Mucosa of descending colon (tissue), 3 donors: ENCODE data around the gene SNX30. TPM values are rescaled to one million over a fixed set of nuclear protein-coding genes. Genes with fewer than 3 reads are reported as not detected.

Experiments used
- ATAC-seq: fragments of 200-7000 bp; cut with Tn5 transposase; one replicate; pipeline ENCODE4 v1.9.1; 2020; ENCODE audit warnings: mild to moderate bottlenecking, moderate library complexity
- DNase-seq, 3 donors: peaks; one replicate each; pipeline ENCODE4 v3.0.0-alpha.2; 2020
- H3K36me3 ChIP-seq: fragments of 200-600 bp; one replicate; pipeline ENCODE4 v1.8.0; 2021; ENCODE audit warnings: low read depth, mild to moderate bottlenecking
- H3K4me1 ChIP-seq: fragments of 200-600 bp; one replicate; pipeline ENCODE4 v1.8.0; 2021; ENCODE audit warnings: low read depth, mild to moderate bottlenecking
- H3K4me3 ChIP-seq: fragments of 200-600 bp; one replicate; pipeline ENCODE4 v1.8.0; 2021; ENCODE audit warnings: mild to moderate bottlenecking
- H3K9me3 ChIP-seq: fragments of 200-600 bp; one replicate; pipeline ENCODE4 v1.8.0; 2021; ENCODE audit warnings: mild to moderate bottlenecking
- intact Hi-C, 2 donors: fragments of 100-400 bp; cut with DNase I in 1 of 2; cut with micrococcal nuclease in 1 of 2; formaldehyde crosslinking; loops; one replicate each; pipeline versions ENCODE4 v1.11.0 to v1.11.1; 2022; cut with DNase I, micrococcal nuclease
- total RNA-seq, 3 donors: library from RNA; stranded (reverse); fragmentation: NEBNext Ultra II Directional in 2 of 3; extraction: Animal tissue kit (Norgen Biotek cat#: 25700) in 2 of 3; gene quantifications; one replicate each; pipeline versions ENCODE4 v1.2.1 to v1.2.4, GENCODE V29; 2021 to 2023
- TF ChIP-seq, protein P1 (sequence below): fragments of 200-600 bp; IDR thresholded peaks from one replicate; pipeline ENCODE4 v1.8.0; 2022; ENCODE audit warnings: antibody characterized with exemption, mild to moderate bottlenecking
- donor health status: DM: no; HTN: no; CAD: no; lungs with moderate emphysema.
- donor health status: DM: no; HTN: no; CAD: no.
- donor health status: DM: no; HTN: yes; CAD: no.

Gene SNX30
- total RNA-seq, 3 donors from 2014 or later: 19.0 to 38.6 (median 34.8) TPM

DNA sequence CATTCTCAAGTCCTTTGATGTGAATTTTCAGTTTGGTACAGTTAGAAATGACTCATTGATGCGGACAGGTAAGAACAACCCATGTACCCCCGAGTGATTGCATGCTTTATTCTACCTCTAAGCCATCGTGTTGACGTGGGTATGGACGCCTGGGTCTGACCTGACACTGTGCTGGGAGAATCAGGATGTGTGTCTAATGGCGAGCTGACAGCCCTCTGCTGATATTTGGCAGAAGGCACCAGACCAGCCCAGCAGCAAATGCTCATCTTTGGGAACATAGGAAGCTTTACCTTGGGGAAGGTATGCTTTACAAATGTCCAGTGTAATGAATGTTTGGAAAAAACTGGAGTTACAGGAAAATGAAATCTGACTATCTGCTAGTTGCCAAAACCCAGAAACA, 120.0 kb downstream of the SNX30 start:
- H3K9me3 ChIP-seq: no peaks in the 10 kb centered on the region
- no peaks in the 10 kb centered on the region for H3K4me1 ChIP-seq
- TF ChIP-seq, protein P1, sequence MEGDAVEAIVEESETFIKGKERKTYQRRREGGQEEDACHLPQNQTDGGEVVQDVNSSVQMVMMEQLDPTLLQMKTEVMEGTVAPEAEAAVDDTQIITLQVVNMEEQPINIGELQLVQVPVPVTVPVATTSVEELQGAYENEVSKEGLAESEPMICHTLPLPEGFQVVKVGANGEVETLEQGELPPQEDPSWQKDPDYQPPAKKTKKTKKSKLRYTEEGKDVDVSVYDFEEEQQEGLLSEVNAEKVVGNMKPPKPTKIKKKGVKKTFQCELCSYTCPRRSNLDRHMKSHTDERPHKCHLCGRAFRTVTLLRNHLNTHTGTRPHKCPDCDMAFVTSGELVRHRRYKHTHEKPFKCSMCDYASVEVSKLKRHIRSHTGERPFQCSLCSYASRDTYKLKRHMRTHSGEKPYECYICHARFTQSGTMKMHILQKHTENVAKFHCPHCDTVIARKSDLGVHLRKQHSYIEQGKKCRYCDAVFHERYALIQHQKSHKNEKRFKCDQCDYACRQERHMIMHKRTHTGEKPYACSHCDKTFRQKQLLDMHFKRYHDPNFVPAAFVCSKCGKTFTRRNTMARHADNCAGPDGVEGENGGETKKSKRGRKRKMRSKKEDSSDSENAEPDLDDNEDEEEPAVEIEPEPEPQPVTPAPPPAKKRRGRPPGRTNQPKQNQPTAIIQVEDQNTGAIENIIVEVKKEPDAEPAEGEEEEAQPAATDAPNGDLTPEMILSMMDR: no peak
- intact Hi-C loops: no loop called here
- DNase-seq: no peak
- no peak overlapping the region for H3K4me3 ChIP-seq
- no peaks in the 10 kb centered on the region for H3K36me3 ChIP-seq
- no peak for ATAC-seq

DNA sequence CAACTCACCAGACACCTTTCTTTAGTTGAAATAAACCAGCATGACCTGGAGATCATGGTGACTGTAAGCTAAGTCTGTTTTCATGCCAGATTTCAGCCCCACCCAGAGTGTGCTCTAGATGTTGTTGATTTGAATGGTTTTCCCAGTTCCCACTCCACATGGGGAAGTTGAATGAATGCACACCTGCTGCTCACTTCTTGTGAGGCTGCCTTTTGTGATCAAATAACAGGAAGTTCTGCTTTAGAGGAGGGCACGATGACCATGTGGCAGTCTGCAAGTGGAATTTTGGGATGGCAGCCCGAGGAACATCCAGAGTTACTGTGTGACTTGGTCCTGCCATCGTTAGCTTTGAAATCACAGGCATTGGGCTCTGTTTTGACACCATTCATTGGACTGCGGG, 121.5 kb downstream of the SNX30 start:
- intact Hi-C loops: no loop called here
- Histone ChIP-seq H3K36me3 (no peaks in the 10 kb centered on the region), H3K4me3 (no peak overlapping the region), H3K9me3 (no peaks in the 10 kb centered on the region), H3K4me1 (no peaks in the 10 kb centered on the region)
- no peak for DNase-seq
- TF ChIP-seq, protein P1: no peak
- no peak for ATAC-seq

DNA sequence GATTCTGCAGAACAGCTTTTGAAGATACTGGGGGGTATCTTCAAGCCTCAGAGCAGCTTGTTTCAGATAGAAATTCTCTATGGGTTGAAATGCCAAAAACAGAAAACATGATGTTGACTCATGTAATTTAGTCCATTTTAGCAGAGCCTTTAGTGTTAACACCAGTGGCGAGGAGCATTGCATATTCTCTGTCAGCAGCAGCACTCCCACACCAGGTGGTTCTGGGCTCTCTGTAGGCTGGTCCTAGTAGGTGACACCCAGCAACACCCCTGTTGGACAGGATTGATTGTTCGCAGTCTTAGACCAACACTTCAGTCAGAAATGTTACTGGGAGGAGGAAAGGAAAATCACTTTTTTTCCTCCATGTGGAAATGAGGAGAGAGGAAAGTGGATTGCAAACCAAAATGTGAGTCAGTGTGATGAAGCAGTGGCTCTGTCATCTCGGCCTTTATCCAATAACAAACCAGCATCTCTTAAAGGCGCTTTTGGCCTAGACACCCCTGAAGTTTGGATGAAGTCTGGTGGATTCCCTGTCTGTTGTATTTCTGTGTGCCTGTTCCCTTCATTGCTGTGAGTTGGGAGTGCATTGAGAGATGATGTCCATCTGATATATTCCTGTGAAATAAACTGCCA, 123.3 kb downstream of the SNX30 start:
- no peak overlapping the region for H3K4me3 ChIP-seq
- ATAC-seq: no peak
- intact Hi-C loops: no loop called here
- H3K9me3 ChIP-seq: no peaks in the 10 kb centered on the region
- H3K36me3 ChIP-seq: no peaks in the 10 kb centered on the region
- no peak for DNase-seq
- H3K4me1 ChIP-seq: no peaks in the 10 kb centered on the region
- TF ChIP-seq, protein P1: no peak

DNA sequence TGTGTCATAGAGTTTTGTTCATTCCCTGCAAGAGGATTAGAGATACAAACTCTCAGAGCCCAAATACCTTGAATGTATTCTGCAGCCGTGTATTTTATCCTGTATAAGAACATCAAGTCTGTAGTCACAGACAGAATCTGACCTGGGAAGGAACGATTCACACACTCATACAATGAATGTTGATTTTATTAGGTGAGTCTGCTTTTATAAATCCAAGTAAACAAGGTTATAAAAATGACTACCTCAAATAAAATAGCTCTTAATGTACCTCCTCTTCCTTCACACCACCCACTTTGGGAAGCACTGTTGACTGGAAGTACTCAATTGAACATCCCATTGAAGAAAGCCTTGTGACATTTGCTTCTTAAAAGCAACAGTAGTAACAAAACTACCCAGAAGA, 128.2 kb downstream of the SNX30 start:
- no peak overlapping the region for H3K4me3 ChIP-seq
- H3K9me3 ChIP-seq: no peaks in the 10 kb centered on the region
- H3K36me3 ChIP-seq: no peaks in the 10 kb centered on the region
- no peaks in the 10 kb centered on the region for H3K4me1 ChIP-seq
- DNase-seq (no peak), ATAC-seq (no peak)
- intact Hi-C loops: no loop called here
- TF ChIP-seq, protein P1: no peak

DNA sequence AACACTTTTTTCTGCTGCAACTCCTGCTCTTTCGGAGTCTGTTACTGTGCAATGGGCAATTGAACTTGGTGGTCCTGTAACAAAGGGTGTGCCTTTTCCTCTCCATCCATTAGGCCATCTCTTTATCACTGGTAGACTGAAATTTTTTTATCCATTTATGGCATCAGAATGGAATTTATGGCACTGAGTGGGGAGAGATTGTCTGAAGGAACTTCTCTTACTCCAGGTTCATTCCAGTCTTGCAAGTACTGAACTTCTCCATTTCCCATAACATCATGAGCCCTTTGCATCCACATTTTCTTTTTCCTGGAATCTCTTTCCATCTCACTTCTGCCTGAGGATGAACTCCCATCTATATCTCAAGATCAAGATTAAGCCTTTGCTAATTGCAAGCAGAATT, 130.1 kb downstream of the SNX30 start:
- ATAC-seq (no peak), DNase-seq (no peak)
- no peaks in the 10 kb centered on the region for H3K9me3 ChIP-seq
- TF ChIP-seq, protein P1: no peak
- intact Hi-C loops: no loop called here
- H3K4me3 ChIP-seq: no peak overlapping the region
- no peaks in the 10 kb centered on the region for H3K4me1 ChIP-seq
- no peaks in the 10 kb centered on the region for H3K36me3 ChIP-seq

DNA sequence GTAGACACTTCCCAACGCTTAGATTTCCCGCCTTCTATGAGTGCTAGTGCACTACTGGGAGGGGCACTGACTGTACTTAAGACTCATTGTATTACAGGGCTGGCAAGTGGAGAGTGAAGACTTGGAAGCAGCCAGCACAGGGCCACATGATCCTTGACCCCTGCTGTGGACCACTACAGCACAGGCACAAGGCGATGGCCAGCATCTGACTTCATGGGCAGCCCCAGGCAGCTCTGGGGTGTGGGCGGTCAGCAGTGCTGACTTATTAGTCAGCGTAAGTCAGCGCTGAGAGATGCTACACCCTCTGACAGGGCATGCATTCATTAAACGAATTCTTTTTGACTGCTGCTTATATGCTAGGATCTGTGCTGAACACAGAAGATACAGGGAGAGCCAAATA, 130.8 kb downstream of the SNX30 start:
- DNase-seq: no peak
- Histone ChIP-seq H3K36me3 (no peaks in the 10 kb centered on the region), H3K9me3 (no peaks in the 10 kb centered on the region), H3K4me1 (no peaks in the 10 kb centered on the region), H3K4me3 (no peak overlapping the region)
- ATAC-seq: no peak
- TF ChIP-seq, protein P1: no peak
- intact Hi-C loops: no loop called here
